GM23248 (cell line): ENCODE results near the gene ZW10. TPM values are rescaled to one million over a fixed set of nuclear protein-coding genes. Genes with fewer than 3 reads are reported as not detected.

ENCODE experiments used
- DNase-seq: peaks from one replicate; pipeline ENCODE4 v3.0.0-alpha.2; 2015
- H2AFZ ChIP-seq: fragments of 200-600 bp; sonication (generic); 2 replicates; pipeline ENCODE4 v1.6.1; 2016; ENCODE audit warnings: antibody characterized with exemption
- H3F3A ChIP-seq: fragments of 200-600 bp; sonication (generic); 2 replicates; pipeline ENCODE4 v1.6.1; 2016; ENCODE audit warnings: mild to moderate bottlenecking, antibody characterized with exemption, mixed run types; ENCODE audit not compliant: insufficient read depth
- H3K27ac ChIP-seq: fragments of 200-600 bp; sonication (generic); 2 replicates; pipeline ENCODE4 v1.5.1; 2016; ENCODE audit warnings: mild to moderate bottlenecking
- H3K27me3 ChIP-seq: fragments of 200-600 bp; sonication (generic); replicated peaks from 2 replicates; pipeline ENCODE4 v1.6.1; 2016; ENCODE audit warnings: mild to moderate bottlenecking; ENCODE audit not compliant: insufficient read depth
- H3K36me3 ChIP-seq: fragments of 200-600 bp; sonication (generic); 2 replicates; pipeline ENCODE4 v1.6.1; 2016; ENCODE audit warnings: low read depth, mild to moderate bottlenecking
- H3K4me1 ChIP-seq: fragments of 200-600 bp; sonication (generic); 2 replicates; pipeline ENCODE4 v1.6.1; 2016; ENCODE audit warnings: mild to moderate bottlenecking; ENCODE audit not compliant: insufficient read depth
- H3K4me2 ChIP-seq: fragments of 200-600 bp; sonication (generic); one replicate; pipeline ENCODE4 v1.6.1; 2016; ENCODE audit warnings: mild to moderate bottlenecking; ENCODE audit not compliant: unreplicated experiment
- H3K4me3 ChIP-seq: fragments of 200-600 bp; sonication (generic); 2 replicates; pipeline ENCODE4 v1.5.1; 2016; ENCODE audit warnings: mild to moderate bottlenecking
- H3K79me2 ChIP-seq: fragments of 200-600 bp; sonication (generic); 2 replicates; pipeline ENCODE4 v1.6.1; 2016; ENCODE audit warnings: mild to moderate bottlenecking; ENCODE audit not compliant: insufficient read depth
- H3K9ac ChIP-seq: fragments of 200-600 bp; sonication (generic); 2 replicates; pipeline ENCODE4 v1.6.1; 2016; ENCODE audit warnings: mild to moderate bottlenecking
- H3K9me2 ChIP-seq: fragments of 200-600 bp; sonication (generic); 2 replicates; pipeline ENCODE4 v1.6.1; 2016; ENCODE audit warnings: mixed run types, mild to moderate bottlenecking, moderate library complexity; ENCODE audit not compliant: insufficient read depth
- H3K9me3 ChIP-seq: fragments of 200-600 bp; sonication (generic); one replicate; pipeline ENCODE4 v1.6.1; 2017; ENCODE audit warnings: low read depth
- H4K20me1 ChIP-seq: fragments of 200-600 bp; sonication (generic); 2 replicates; pipeline ENCODE4 v1.6.0; 2016; ENCODE audit not compliant: insufficient read depth
- EZH2 ChIP-seq: fragments of 200-600 bp; sonication (generic); IDR thresholded peaks from 2 replicates; pipeline ENCODE4 v1.6.1; 2018; ENCODE audit warnings: antibody characterized with exemption, mild to moderate bottlenecking; ENCODE audit not compliant: insufficient read depth, poor library complexity, severe bottlenecking
- EZH2phosphoT487 ChIP-seq: fragments of 200-600 bp; sonication (generic); IDR thresholded peaks from 2 replicates; pipeline ENCODE4 v1.6.1; 2018; ENCODE audit warnings: antibody characterized with exemption, moderate library complexity, mild to moderate bottlenecking, low read depth; ENCODE audit not compliant: insufficient read depth
- WGBS, 2 experiments: methylation state at CpG; one replicate each; pipeline ENCODE4 v1.1.6; 2015 to 2017; ENCODE audit warnings: low lambda C conversion rate in 2 of 2, low coverage in 1 of 2; ENCODE audit errors: missing lambda C conversion rate in 2 of 2; 5-methylcytosine and 5-hydroxymethylcytosine counted together
- in situ Hi-C: fragments of 300-500 bp; cut with MboI; formaldehyde crosslinking; loops from 2 replicates; pipeline ENCODE4 v1.15.0; 2020
- polyA plus RNA-seq: library from polyadenylated mRNA; unstranded; fragments of >200 nt; fragmentation: Nextera tagmentation; extraction: Ambion mirVana; gene quantifications from 2 replicates; pipeline ENCODE4 v1.2.1, GENCODE V29; 2016
- total RNA-seq: library from RNA; depleted of rRNA; stranded (reverse); fragments of >200 nt; shearing (Covaris generic); gene quantifications from 2 replicates; pipeline ENCODE4 v1.2.3, GENCODE V29; 2014

ZW10 gene
- total and polyA plus RNA-seq, 2 experiments from 2014 or later: 18.0 to 21.6 TPM

- no peak overlapping the region for H3K27ac ChIP-seq
- no peaks in the 10 kb centered on the region for H3K9me2 ChIP-seq
- whole genome bisulfite sequencing, 2 experiments: 86 to 88% methylated on average over 7 of the region's 7 CpGs
- H3K79me2 ChIP-seq: no peaks in the 10 kb centered on the region
- in situ Hi-C loops: no loop called here
- peak; percentile 27 for DNase-seq
- no peaks in the 10 kb centered on the region for H3K4me1 ChIP-seq
- no peaks in the 10 kb centered on the region for H4K20me1 ChIP-seq
- no peak overlapping the region for H2AFZ ChIP-seq
- no peaks in the 10 kb centered on the region for H3K36me3 ChIP-seq
- H3K9me3 ChIP-seq: no peaks in the 10 kb centered on the region
- no peaks in the 10 kb centered on the region for H3F3A ChIP-seq
- no peaks in the 10 kb centered on the region for H3K27me3 ChIP-seq
- H3K4me2 ChIP-seq: no peak overlapping the region
- H3K4me3 ChIP-seq: no peak overlapping the region
- no peak overlapping the region for H3K9ac ChIP-seq
- no peak for TF ChIP-seq EZH2
- no peak for TF ChIP-seq EZH2phosphoT487
These were observed 75.6 kb downstream of the ZW10 start for GRCh38 chr11:113697756-113698407.

GRCh38 chr11:113697111-113697510 lies 76.4 kb downstream of the ZW10 start:
- Histone ChIP-seq H3K9me2 (no peaks in the 10 kb centered on the region), H3K4me2 (no peak overlapping the region), H4K20me1 (no peaks in the 10 kb centered on the region), H3K79me2 (no peaks in the 10 kb centered on the region), H3K9me3 (no peaks in the 10 kb centered on the region), H3K27me3 (no peaks in the 10 kb centered on the region), H3K4me1 (no peaks in the 10 kb centered on the region), H3K36me3 (no peaks in the 10 kb centered on the region), H3F3A (no peaks in the 10 kb centered on the region), H3K9ac (no peak overlapping the region), H2AFZ (no peak overlapping the region), H3K4me3 (no peak overlapping the region), H3K27ac (no peak overlapping the region)
- TF ChIP-seq EZH2phosphoT487 (no peak), EZH2 (no peak)
- WGBS, 2 experiments: 93 to 95% methylated on average over 5 of the region's 5 CpGs
- DNase-seq: no peak
- in situ Hi-C loops: no loop called here

DNA sequence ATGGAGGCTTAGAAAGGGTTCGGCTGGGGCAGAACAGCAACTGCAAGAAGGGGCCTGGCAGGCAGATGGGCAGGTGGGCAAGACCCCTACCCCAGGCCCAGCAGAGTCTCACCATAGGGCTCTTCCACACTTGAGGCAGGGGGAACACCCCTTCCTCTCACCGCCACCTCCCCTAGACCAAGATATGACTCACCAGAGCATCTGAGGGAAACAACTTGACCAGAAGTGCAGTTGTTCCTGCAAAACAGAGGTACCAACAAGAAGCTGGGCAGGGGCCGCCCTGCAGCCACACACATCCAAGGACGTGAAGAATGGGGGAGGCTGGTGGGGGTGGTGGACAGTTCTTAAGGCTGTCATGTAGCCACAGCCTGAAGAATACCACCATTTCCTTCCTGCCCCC lies 78.3 kb downstream of the ZW10 start:
- 93 to 100% methylated on average over 4 of the region's 4 CpGs for WGBS, 2 experiments
- Histone ChIP-seq H3K27me3 (no peaks in the 10 kb centered on the region), H3K4me2 (no peak overlapping the region), H4K20me1 (no peaks in the 10 kb centered on the region), H3F3A (no peaks in the 10 kb centered on the region), H3K27ac (no peak overlapping the region), H3K79me2 (no peaks in the 10 kb centered on the region), H3K4me1 (peaks cover 9% of the 10 kb centered on the region), H3K9me2 (no peaks in the 10 kb centered on the region), H3K9me3 (no peaks in the 10 kb centered on the region), H3K4me3 (no peak overlapping the region), H3K36me3 (no peaks in the 10 kb centered on the region), H3K9ac (no peak overlapping the region), H2AFZ (no peak overlapping the region)
- DNase-seq: no peak
- TF ChIP-seq EZH2phosphoT487 (no peak), EZH2 (no peak)
- in situ Hi-C loops: no loop called here

DNA sequence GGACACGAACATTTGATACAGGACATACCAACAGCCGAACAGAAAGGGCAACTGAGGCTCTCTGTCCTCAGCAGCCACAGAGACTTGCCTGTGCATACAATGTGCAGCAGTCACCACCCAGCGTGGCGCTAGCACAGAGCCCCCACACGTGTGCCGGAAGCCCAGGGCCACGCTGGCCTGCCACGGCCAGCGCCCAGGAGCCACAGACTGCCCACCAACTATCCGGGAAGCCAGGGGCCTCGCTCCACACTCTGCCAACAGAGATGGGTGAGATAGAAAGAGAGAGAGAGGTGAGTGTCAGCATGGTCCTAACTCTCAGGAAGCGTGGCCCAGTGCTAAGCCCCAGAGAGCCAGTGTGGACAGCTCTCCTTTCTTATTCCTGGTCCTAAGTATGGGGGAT lies 79.1 kb downstream of the ZW10 start:
- H3K27ac ChIP-seq: no peak overlapping the region
- no peak for DNase-seq
- no peaks in the 10 kb centered on the region for H3K9me2 ChIP-seq
- H3K27me3 ChIP-seq: no peaks in the 10 kb centered on the region
- H3F3A ChIP-seq: no peaks in the 10 kb centered on the region
- no peak overlapping the region for H3K9ac ChIP-seq
- no peaks in the 10 kb centered on the region for H3K79me2 ChIP-seq
- WGBS, 2 experiments: 90 to 95% methylated on average over 12 of the region's 12 CpGs
- no peak overlapping the region for H3K4me3 ChIP-seq
- TF ChIP-seq EZH2: no peak
- no peak for TF ChIP-seq EZH2phosphoT487
- no peak overlapping the region for H2AFZ ChIP-seq
- no peaks in the 10 kb centered on the region for H3K36me3 ChIP-seq
- H3K4me1 ChIP-seq: peaks cover 11% of the 10 kb centered on the region
- no peak overlapping the region for H3K4me2 ChIP-seq
- no peaks in the 10 kb centered on the region for H4K20me1 ChIP-seq
- no peaks in the 10 kb centered on the region for H3K9me3 ChIP-seq
- in situ Hi-C loops: no loop called here
